Measurements from ENCODE around the gene EPB42. TPM values are rescaled to one million over a fixed set of nuclear protein-coding genes. Genes with fewer than 3 reads are reported as not detected.

Gene EPB42
- total RNA-seq, 1 experiment from 2014 or later = not detected

DNA sequence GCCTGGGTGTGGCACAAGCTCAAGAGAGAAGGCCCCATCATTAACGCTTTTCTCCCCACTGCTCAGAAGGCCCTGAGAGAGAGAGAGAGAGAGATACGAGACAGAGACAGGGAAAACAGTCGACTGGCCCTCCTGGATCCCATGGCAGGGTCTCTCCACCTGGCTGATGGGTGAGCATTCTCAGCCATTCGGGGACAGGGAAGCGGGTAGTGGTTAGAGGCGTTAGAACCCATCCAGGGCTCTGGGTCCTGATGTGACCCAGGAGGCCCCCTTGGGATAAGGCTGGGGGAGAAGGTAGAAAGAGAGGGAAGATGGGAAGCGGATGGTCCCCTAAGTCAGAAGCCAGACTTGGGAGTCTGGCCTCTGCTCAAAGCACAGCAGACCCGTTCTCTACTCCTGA is 38.0 kb upstream of the EPB42 start:
- intact Hi-C loops (cut with micrococcal nuclease) = no loop called here
- Histone ChIP-seq H2AFZ (ENCODE audit: low read depth, low read length, poor library complexity, severe bottlenecking) (no peak overlapping the region), H3K36me3 (ENCODE audit: control insufficient read depth in 1 of 2, insufficient read depth in 2 of 2, low read length in 2 of 2) (no peaks in the 10 kb centered on the region), H3K27ac (ENCODE audit: low read depth, low read length) (no peak overlapping the region), H3K27me3 (ENCODE audit: insufficient read depth, low read length) (peaks cover 10% of the 10 kb centered on the region; the same call in 1 of the 2 replicates), H3K4me2 (ENCODE audit: low read length) (no peak overlapping the region), H3K9ac (ENCODE audit: low read length) (no peak overlapping the region), H3K9me3 (ENCODE audit: control insufficient read depth in 1 of 2, insufficient read depth in 1 of 2, low read depth in 1 of 2, low read length in 2 of 2) (no peaks in the 10 kb centered on the region), H4K20me1 (ENCODE audit: insufficient read depth) (no peaks in the 10 kb centered on the region), H3K9me2 (ENCODE audit: insufficient read depth) (no peaks in the 10 kb centered on the region), H3K4me3 (replicated peaks in 1 of 2; ENCODE audit: low read depth in 1 of 2, low read length in 2 of 2) (no peak overlapping the region), H3K79me2 (ENCODE audit: insufficient read depth, low read length) (no peaks in the 10 kb centered on the region), H3K4me1 (ENCODE audit: control insufficient read depth in 1 of 2, insufficient read depth in 2 of 2, low read length in 2 of 2) (no peaks in the 10 kb centered on the region; a peak in 1 of 4 replicates)
- BruUV-seq (replicated peaks) = no TSS peak
- ChIA-PET CTCF (no interaction called here), POLR2A (no interaction called here), RAD21 (ENCODE audit: low non-redundant PET in 1 of 2, low total read pairs in 2 of 2, uncharacterized antibody in 2 of 2, unreplicated experiment in 2 of 2) (no interaction called here)
- TF ChIP-seq EZH2phosphoT487 (IDR thresholded peaks at IDR 0.05; ENCODE audit: borderline replicate concordance) (no peak), MAX (IDR thresholded peaks at IDR 0.05) (no peak), ZNF274 (IDR thresholded peaks at IDR 0.05; ENCODE audit: low read depth, low read length) (no peak), SP1 (IDR thresholded peaks at IDR 0.05; ENCODE audit: low read depth) (no peak), EGR1 (IDR thresholded peaks at IDR 0.05; ENCODE audit: low read depth) (no peak), SRF (IDR thresholded peaks at IDR 0.05; ENCODE audit: low read depth) (no peak), CBX3 (IDR thresholded peaks at IDR 0.05; ENCODE audit: low read depth) (no peak), RAD21 (IDR thresholded peaks at IDR 0.05; ENCODE audit: low read depth) (no peak), POLR2A (IDR thresholded peaks at IDR 0.05; ENCODE audit: borderline replicate concordance, extremely low read depth, insufficient read depth, insufficient read length) (no peak), POLR2AphosphoS5 (IDR thresholded peaks at IDR 0.05; ENCODE audit: low read depth, low read length) (no peak), SIN3A (IDR thresholded peaks at IDR 0.05; ENCODE audit: low read depth) (no peak), ELF1 (IDR thresholded peaks at IDR 0.05; ENCODE audit: borderline replicate concordance, low read depth) (no peak), CEBPB (IDR thresholded peaks at IDR 0.05; ENCODE audit: low read depth) (no peak)
- TF ChIP-seq, protein P1, sequence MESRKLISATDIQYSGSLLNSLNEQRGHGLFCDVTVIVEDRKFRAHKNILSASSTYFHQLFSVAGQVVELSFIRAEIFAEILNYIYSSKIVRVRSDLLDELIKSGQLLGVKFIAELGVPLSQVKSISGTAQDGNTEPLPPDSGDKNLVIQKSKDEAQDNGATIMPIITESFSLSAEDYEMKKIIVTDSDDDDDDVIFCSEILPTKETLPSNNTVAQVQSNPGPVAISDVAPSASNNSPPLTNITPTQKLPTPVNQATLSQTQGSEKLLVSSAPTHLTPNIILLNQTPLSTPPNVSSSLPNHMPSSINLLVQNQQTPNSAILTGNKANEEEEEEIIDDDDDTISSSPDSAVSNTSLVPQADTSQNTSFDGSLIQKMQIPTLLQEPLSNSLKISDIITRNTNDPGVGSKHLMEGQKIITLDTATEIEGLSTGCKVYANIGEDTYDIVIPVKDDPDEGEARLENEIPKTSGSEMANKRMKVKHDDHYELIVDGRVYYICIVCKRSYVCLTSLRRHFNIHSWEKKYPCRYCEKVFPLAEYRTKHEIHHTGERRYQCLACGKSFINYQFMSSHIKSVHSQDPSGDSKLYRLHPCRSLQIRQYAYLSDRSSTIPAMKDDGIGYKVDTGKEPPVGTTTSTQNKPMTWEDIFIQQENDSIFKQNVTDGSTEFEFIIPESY (IDR thresholded peaks at IDR 0.05; ENCODE audit: extremely low read depth, insufficient replicate concordance, low read length) = no peak
- TF ChIP-seq, protein P2, sequence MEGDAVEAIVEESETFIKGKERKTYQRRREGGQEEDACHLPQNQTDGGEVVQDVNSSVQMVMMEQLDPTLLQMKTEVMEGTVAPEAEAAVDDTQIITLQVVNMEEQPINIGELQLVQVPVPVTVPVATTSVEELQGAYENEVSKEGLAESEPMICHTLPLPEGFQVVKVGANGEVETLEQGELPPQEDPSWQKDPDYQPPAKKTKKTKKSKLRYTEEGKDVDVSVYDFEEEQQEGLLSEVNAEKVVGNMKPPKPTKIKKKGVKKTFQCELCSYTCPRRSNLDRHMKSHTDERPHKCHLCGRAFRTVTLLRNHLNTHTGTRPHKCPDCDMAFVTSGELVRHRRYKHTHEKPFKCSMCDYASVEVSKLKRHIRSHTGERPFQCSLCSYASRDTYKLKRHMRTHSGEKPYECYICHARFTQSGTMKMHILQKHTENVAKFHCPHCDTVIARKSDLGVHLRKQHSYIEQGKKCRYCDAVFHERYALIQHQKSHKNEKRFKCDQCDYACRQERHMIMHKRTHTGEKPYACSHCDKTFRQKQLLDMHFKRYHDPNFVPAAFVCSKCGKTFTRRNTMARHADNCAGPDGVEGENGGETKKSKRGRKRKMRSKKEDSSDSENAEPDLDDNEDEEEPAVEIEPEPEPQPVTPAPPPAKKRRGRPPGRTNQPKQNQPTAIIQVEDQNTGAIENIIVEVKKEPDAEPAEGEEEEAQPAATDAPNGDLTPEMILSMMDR (IDR thresholded peaks at IDR 0.05 in 2 of 3, conservative IDR thresholded peaks at IDR 0.05 in 1 of 3; ENCODE audit: borderline replicate concordance in 1 of 3, insufficient read depth in 1 of 3, low read depth in 2 of 3, low read length in 2 of 3) = no peak
- DNase-seq (ENCODE audit: low read depth, low spot score) (no peak), ATAC-seq (no peak)

Measured in HCT116 (cell line).